ENCODE data around the gene NRSN2. TPM values are rescaled to one million over a fixed set of nuclear protein-coding genes. Genes with fewer than 3 reads are reported as not detected.

The NRSN2 gene
- total and polyA plus RNA-seq, 2 donors (not counting 3 experiments of a cell fraction or from before 2014, with no cell fraction given): 36.9 to 64.1 TPM

GRCh38 chr20:311609-312008 lies 35.3 kb upstream of the NRSN2 start:
- DNase-seq (ENCODE audit: low read depth, low spot score): no peak
- H3K9me3 ChIP-seq (replicated peaks; ENCODE audit: control insufficient read depth, insufficient read depth, low read length): no peaks in the 10 kb centered on the region
- no peak overlapping the region for H3K4me2 ChIP-seq (ENCODE audit: insufficient read depth, low read length)
- POLR2A ChIA-PET: no interaction called here
- CTCF ChIA-PET: interaction anchor here (1.1 to 1.2 kb wide), 2 partner anchors 15 to 19 kb away, joined by 3 to 4 read pairs; no protein-coding TSS in a partner anchor
- no peak overlapping the region for H2AFZ ChIP-seq (ENCODE audit: low read depth, low read length)
- no peaks in the 10 kb centered on the region for H3K27me3 ChIP-seq (ENCODE audit: control insufficient read depth in 2 of 2, insufficient read depth in 2 of 2, low read length in 2 of 2)
- H3K79me2 ChIP-seq (ENCODE audit: control insufficient read depth, insufficient read depth, low read length): no peaks in the 10 kb centered on the region
- H3K9me1 ChIP-seq (replicated peaks; ENCODE audit: control insufficient read depth, extremely low read depth, insufficient read depth, low read length): no peaks in the 10 kb centered on the region
- H3K4me1 ChIP-seq (ENCODE audit: control insufficient read depth, extremely low read depth, insufficient read depth, low read length): peaks cover 31% of the 10 kb centered on the region
- no peak overlapping the region for H3K4me3 ChIP-seq (replicated peaks in 1 of 3; ENCODE audit: insufficient read depth in 1 of 3, low read depth in 1 of 3, low read length in 3 of 3)
- BruUV-seq (replicated peaks): no TSS peak
- intact Hi-C loops (cut with micrococcal nuclease): no loop called here
- FAIRE-seq: no peak
- no peaks in the 10 kb centered on the region for H3K36me3 ChIP-seq (ENCODE audit: control insufficient read depth in 2 of 2, extremely low read depth in 1 of 2, insufficient read depth in 2 of 2, low read length in 2 of 2)
- no peak for TF ChIP-seq MAX (IDR thresholded peaks at IDR 0.05; ENCODE audit: insufficient read depth, insufficient read length)
- no peak for TF ChIP-seq JUN (IDR thresholded peaks at IDR 0.05; ENCODE audit: borderline replicate concordance, insufficient read depth, insufficient read length, low read depth)
- H3K9ac ChIP-seq (replicated peaks; ENCODE audit: extremely low read depth, insufficient read depth, low read length): no peak overlapping the region
- dilution Hi-C loops (cut with MboI; ENCODE audit: extremely low pct_ligation_motif_present, low sequenced_read_pairs): no loop called here
- no peak overlapping the region for H3K27ac ChIP-seq (ENCODE audit: insufficient read depth, low read depth, low read length)
- no peaks in the 10 kb centered on the region for H4K20me1 ChIP-seq (replicated peaks; ENCODE audit: control insufficient read depth, extremely low read depth, insufficient read depth, low read length)

GRCh38 chr20:312067-312466 lies 34.8 kb upstream of the NRSN2 start:
- Histone ChIP-seq H3K4me3 (replicated peaks in 1 of 3; ENCODE audit: insufficient read depth in 1 of 3, low read depth in 1 of 3, low read length in 3 of 3) (no peak overlapping the region), H4K20me1 (replicated peaks; ENCODE audit: control insufficient read depth, extremely low read depth, insufficient read depth, low read length) (no peaks in the 10 kb centered on the region), H2AFZ (ENCODE audit: low read depth, low read length) (no peak overlapping the region), H3K4me1 (ENCODE audit: control insufficient read depth, extremely low read depth, insufficient read depth, low read length) (peaks cover 31% of the 10 kb centered on the region), H3K4me2 (ENCODE audit: insufficient read depth, low read length) (no peak overlapping the region), H3K9ac (replicated peaks; ENCODE audit: extremely low read depth, insufficient read depth, low read length) (no peak overlapping the region), H3K27ac (ENCODE audit: insufficient read depth, low read depth, low read length) (no peak overlapping the region), H3K36me3 (ENCODE audit: control insufficient read depth in 2 of 2, extremely low read depth in 1 of 2, insufficient read depth in 2 of 2, low read length in 2 of 2) (no peaks in the 10 kb centered on the region), H3K9me1 (replicated peaks; ENCODE audit: control insufficient read depth, extremely low read depth, insufficient read depth, low read length) (no peaks in the 10 kb centered on the region), H3K9me3 (replicated peaks; ENCODE audit: control insufficient read depth, insufficient read depth, low read length) (no peaks in the 10 kb centered on the region), H3K79me2 (ENCODE audit: control insufficient read depth, insufficient read depth, low read length) (no peaks in the 10 kb centered on the region), H3K27me3 (ENCODE audit: control insufficient read depth in 2 of 2, insufficient read depth in 2 of 2, low read length in 2 of 2) (no peaks in the 10 kb centered on the region)
- no TSS peak for BruUV-seq (replicated peaks)
- DNase-seq (ENCODE audit: low read depth, low spot score): no peak
- POLR2A ChIA-PET: no interaction called here
- no peak for FAIRE-seq
- intact Hi-C loops (cut with micrococcal nuclease) (no loop called here), dilution Hi-C loops (cut with MboI; ENCODE audit: extremely low pct_ligation_motif_present, low sequenced_read_pairs) (no loop called here)
- CTCF ChIA-PET: interaction anchor here (1.1 to 1.2 kb wide), 2 partner anchors 14 to 18 kb away, joined by 3 to 4 read pairs; no protein-coding TSS in a partner anchor
- TF ChIP-seq CTCF (IDR thresholded peaks at IDR 0.05; ENCODE audit: extremely low read depth in 1 of 2, insufficient read depth in 1 of 2, low read depth in 1 of 2, low read length in 2 of 2) (no peak), MYC (IDR thresholded peaks at IDR 0.05; ENCODE audit: low read depth, low read length) (no peak), EZH2 (IDR thresholded peaks at IDR 0.05; ENCODE audit: borderline replicate concordance, low read depth, low read length, severe bottlenecking) (no peak), GATA2 (IDR thresholded peaks at IDR 0.05; ENCODE audit: insufficient read depth, insufficient read length, low read depth, low read length) (no peak), POLR2AphosphoS5 (IDR thresholded peaks at IDR 0.05; ENCODE audit: insufficient read depth, low read depth, low read length) (no peak), POLR2A (IDR thresholded peaks at IDR 0.05; ENCODE audit: low read depth, low read length) (no peak), MAX (IDR thresholded peaks at IDR 0.05; ENCODE audit: insufficient read depth, insufficient read length) (no peak), JUN (IDR thresholded peaks at IDR 0.05; ENCODE audit: borderline replicate concordance, insufficient read depth, insufficient read length, low read depth) (no peak), FOS (IDR thresholded peaks at IDR 0.05; ENCODE audit: borderline replicate concordance, insufficient read depth, low read length) (no peak)
